GM10847 (cell line): ENCODE measurements around the gene DLG2.

ENCODE experiments used
- POLR2A ChIP-seq: IDR thresholded peaks from 2 replicates; pipeline ENCODE4 v1.6.1; 2011; ENCODE audit not compliant: insufficient read length; ENCODE audit errors: extremely low read depth

The DLG2 gene

GRCh38 chr11:84130646-84131427 is 1496.3 kb downstream of the DLG2 start:
- TF ChIP-seq POLR2A: no peak

GRCh38 chr11:84129961-84130576 is 1497.1 kb downstream of the DLG2 start:
- no peak for TF ChIP-seq POLR2A

- TF ChIP-seq POLR2A: no peak
Observed at GRCh38 chr11:84128840-84129239, 1498.3 kb downstream of the DLG2 start.

GRCh38 chr11:84117394-84117793 is 1509.8 kb downstream of the DLG2 start:
- no peak for TF ChIP-seq POLR2A

GRCh38 chr11:84106541-84106940 is 1520.6 kb downstream of the DLG2 start:
- no peak for TF ChIP-seq POLR2A

GRCh38 chr11:84105148-84105547 is 1522.0 kb downstream of the DLG2 start:
- no peak for TF ChIP-seq POLR2A

- no peak for TF ChIP-seq POLR2A
Observed at GRCh38 chr11:84103096-84103495, 1524.0 kb downstream of the DLG2 start.

GRCh38 chr11:84097186-84097585 is 1530.0 kb downstream of the DLG2 start:
- no peak for TF ChIP-seq POLR2A

- TF ChIP-seq POLR2A: no peak
Observed at GRCh38 chr11:84091212-84091986, 1535.7 kb downstream of the DLG2 start.

GRCh38 chr11:84089072-84090057 is 1537.8 kb downstream of the DLG2 start:
- no peak for TF ChIP-seq POLR2A

GRCh38 chr11:84071851-84072250 is 1555.3 kb downstream of the DLG2 start:
- no peak for TF ChIP-seq POLR2A

- TF ChIP-seq POLR2A: no peak
Observed at GRCh38 chr11:84069048-84069447, 1558.1 kb downstream of the DLG2 start.

GRCh38 chr11:84061726-84062125 is 1565.4 kb downstream of the DLG2 start:
- no peak for TF ChIP-seq POLR2A

- TF ChIP-seq POLR2A: no peak
Observed at GRCh38 chr11:84056653-84057376, 1570.3 kb downstream of the DLG2 start.
